K562 (cell line): ENCODE results near the gene SERTAD3. TPM values are rescaled to one million over a fixed set of nuclear protein-coding genes. Genes with fewer than 3 reads are reported as not detected.

ENCODE experiments used
- ATAC-seq: fragments of 200-7000 bp; cut with Tn5 transposase; 3 replicates; pipeline ENCODE4 v1.9.1; 2020; ENCODE audit warnings: moderate library complexity
- BruUV-seq: library from RNA; stranded (reverse); fragments of 400-500 nt; replicated peaks from 2 replicates; lab custom pipeline; 2021; lab: Mats Ljungman, UMichigan
- CTCF ChIA-PET: fragments of 300-600 bp; formaldehyde crosslinking; extraction: SDS; loops from one replicate; lab custom pipeline; 2021; ENCODE audit warnings: low intra/inter-chr PET ratio; lab: Yijun Ruan, JAX
- POLR2A ChIA-PET: fragments of 300-600, 350-650 bp; sonication (Branson Sonifier 250); formaldehyde crosslinking; extraction: SDS; loops from one replicate; lab custom pipeline; 2021; ENCODE audit warnings: antibody characterized with exemption, inconsistent platforms; lab: Yijun Ruan, JAX
- DNase-seq, 4 experiments: peaks; one replicate each; pipeline versions ENCODE4 v3.0.0 to v3.0.0-alpha.2; 2011 to 2018; ENCODE audit warnings: low spot score in 3 of 4, mixed read lengths in 3 of 4; ENCODE audit errors: extremely low read depth in 1 of 4
- FAIRE-seq: peaks from 2 replicates; lab custom pipeline; 2011; peaks lifted over from hg19 to GRCh38; lab: Jason Lieb, UNC
- H2AFZ ChIP-seq: 2 replicates; pipeline ENCODE4 v1.6.0; 2011; ENCODE audit warnings: low read depth, low read length, control low read depth, inconsistent platforms
- H3K27ac ChIP-seq: fragments of 200-600 bp; 3 replicates; pipeline ENCODE4 v1.8.0; 2011; ENCODE audit warnings: low read depth, mild to moderate bottlenecking, control low read depth, inconsistent platforms, low read length, moderate library complexity, mixed read lengths; ENCODE audit errors: extremely low read depth
- H3K27me3 ChIP-seq, 2 experiments: fragments of 300-600 bp in 1 of 2; 2 replicates in 1 of 2; 3 replicates in 1 of 2; pipeline versions ENCODE4 v1.6.0 to v1.8.0; 2011; ENCODE audit warnings: inconsistent platforms in 2 of 2, low read length in 2 of 2, mild to moderate bottlenecking in 1 of 2, mixed read lengths in 1 of 2, moderate library complexity in 1 of 2; ENCODE audit not compliant: control insufficient read depth in 2 of 2, insufficient read depth in 2 of 2
- H3K36me3 ChIP-seq: fragments of 300-600 bp; 3 replicates; pipeline ENCODE4 v1.8.0; 2011; ENCODE audit warnings: mild to moderate bottlenecking, low read length, inconsistent platforms; ENCODE audit not compliant: control insufficient read depth, insufficient read depth
- H3K4me1 ChIP-seq, 2 experiments: fragments of 200-600 bp in 1 of 2; replicated peaks in 1 of 2; 2 replicates in 1 of 2; 3 replicates in 1 of 2; pipeline versions ENCODE4 v1.5.1 to v1.8.0; 2011; ENCODE audit warnings: inconsistent platforms in 2 of 2, low read length in 2 of 2, mild to moderate bottlenecking in 1 of 2, mixed read lengths in 1 of 2, moderate library complexity in 1 of 2; ENCODE audit not compliant: control insufficient read depth in 2 of 2, insufficient read depth in 2 of 2
- H3K4me2 ChIP-seq: 2 replicates; pipeline ENCODE4 v1.6.1; 2011; ENCODE audit warnings: low read length, control low read depth, inconsistent platforms, mixed read lengths; ENCODE audit not compliant: insufficient read depth
- H3K4me3 ChIP-seq: fragments of 200-600 bp; sonication (generic), shearing (Covaris generic); 2 replicates; pipeline ENCODE4 v1.5.1; 2016; ENCODE audit warnings: control low read depth, inconsistent platforms
- H3K79me2 ChIP-seq: fragments of 200-600 bp; 3 replicates; pipeline ENCODE4 v1.8.0; 2011; ENCODE audit warnings: low read length, inconsistent platforms; ENCODE audit not compliant: control insufficient read depth, insufficient read depth
- H3K9ac ChIP-seq, 2 experiments: 2 replicates each; pipeline versions ENCODE4 v1.6.0 to v1.6.1; 2011; ENCODE audit warnings: low read depth in 2 of 2, low read length in 2 of 2, control low read depth in 1 of 2, inconsistent platforms in 1 of 2, mild to moderate bottlenecking in 1 of 2, mixed read lengths in 1 of 2; ENCODE audit not compliant: insufficient read depth in 1 of 2
- H3K9me1 ChIP-seq: one replicate; pipeline ENCODE4 v1.6.0; 2011; ENCODE audit warnings: inconsistent platforms, mild to moderate bottlenecking, low read length, moderate library complexity; ENCODE audit not compliant: control insufficient read depth, insufficient read depth
- H3K9me3 ChIP-seq: replicated peaks from 2 replicates; pipeline ENCODE4 v1.5.1; 2011; ENCODE audit warnings: low read depth, low read length, inconsistent platforms; ENCODE audit not compliant: control insufficient read depth, insufficient read depth
- H4K20me1 ChIP-seq: replicated peaks from 2 replicates; pipeline ENCODE4 v1.6.1; 2011; ENCODE audit warnings: low read length, inconsistent platforms, mixed read lengths; ENCODE audit not compliant: control insufficient read depth, insufficient read depth
- CBX3 ChIP-seq, 2 experiments: IDR thresholded peaks; 1 replicate in 1 of 2; 2 replicates in 1 of 2; pipeline ENCODE4 v1.6.1; 2012; ENCODE audit warnings: inconsistent platforms in 2 of 2, low read length in 2 of 2, borderline replicate concordance in 1 of 2, control low read depth in 1 of 2
- EWSR1 ChIP-seq: fragments of 450-650 bp; IDR thresholded peaks from 2 replicates; pipeline ENCODE4 v1.6.1; 2018; ENCODE audit warnings: borderline replicate concordance, mild to moderate bottlenecking, low read depth, moderate library complexity; ENCODE audit not compliant: partially characterized antibody
- KDM5B ChIP-seq: fragments of 200-600 bp; sonication (generic); IDR thresholded peaks from 2 replicates; pipeline ENCODE4 v1.6.1; 2012; ENCODE audit warnings: low read depth, mild to moderate bottlenecking, moderate library complexity, low read length, control low read depth, inconsistent platforms; ENCODE audit not compliant: insufficient replicate concordance
- LCOR ChIP-seq: sonication (generic); formaldehyde crosslinking; IDR thresholded peaks from 2 replicates; pipeline ENCODE4 v1.8.0; 2022; ENCODE audit warnings: mild to moderate bottlenecking, missing genetic modification reagents
- MEF2A ChIP-seq: IDR thresholded peaks from 2 replicates; pipeline ENCODE4 v1.6.1; 2011; ENCODE audit warnings: low read depth, mild to moderate bottlenecking, low read length, moderate library complexity; ENCODE audit not compliant: control insufficient read depth
- PHB ChIP-seq: fragments of 250-450 bp; sonication (Bioruptor Pico); IDR thresholded peaks from 2 replicates; pipeline ENCODE4 v1.5.0; 2021
- TAF1 ChIP-seq: IDR thresholded peaks from 2 replicates; pipeline ENCODE4 v1.6.1; 2011; ENCODE audit warnings: mild to moderate bottlenecking, low read length, moderate library complexity; ENCODE audit not compliant: insufficient read depth, control insufficient read depth, severe bottlenecking; ENCODE audit errors: extremely low read depth
- TAF15 ChIP-seq: fragments of 200-400 bp; formaldehyde crosslinking; IDR thresholded peaks from 2 replicates; pipeline ENCODE4 v1.6.1; 2017; ENCODE audit warnings: mild to moderate bottlenecking, low read depth, low read length, moderate library complexity
- WGBS: fragments of 100-300 bp; shearing (Covaris generic); methylation state at CpG from one replicate; pipeline ENCODE4 v1.1.6; 2016; ENCODE audit warnings: low coverage, mixed read lengths; ENCODE audit not compliant: insufficient coverage; ENCODE audit errors: missing lambda C conversion rate; 5-methylcytosine and 5-hydroxymethylcytosine counted together
- in situ Hi-C: fragments of 300-500 bp; cut with MboI; formaldehyde crosslinking; loops from 4 replicates; pipeline ENCODE4 v1.15.0; 2018; ENCODE audit warnings: inconsistent platforms, mixed read lengths
- intact Hi-C: fragments of 100-400 bp; cut with micrococcal nuclease; formaldehyde crosslinking; loops from 2 replicates; pipeline ENCODE4 v1.14.2; 2022
- polyA plus RNA-seq, 8 experiments: library from polyadenylated mRNA; depleted of rRNA in 4 of 8; stranded (reverse) in 5 of 8; unstranded in 3 of 8; fragments of >200 nt; fragmentation: Nextera tagmentation in 2 of 8; fragmentation: Illumina TruSeq in 1 of 8; extraction: Ambion mirVana in 2 of 8; extraction: Trizol in 1 of 8; gene quantifications; 2 replicates each; pipeline versions ENCODE4 v1.2.1 to v1.2.3, GENCODE V29; 2011 to 2014; ENCODE audit warnings: inconsistent platforms in 1 of 8, missing spikeins in 1 of 8
- total RNA-seq, 7 experiments: library from RNA; depleted of rRNA in 6 of 7; stranded (reverse); fragments of >200 nt in 6 of 7; fragmentation: Illumina TruSeq in 2 of 7; extraction: Trizol in 2 of 7; gene quantifications; 2 replicates each; pipeline versions ENCODE4 v1.2.1 to v1.2.3, GENCODE V29; 2011 to 2021; ENCODE audit warnings: low replicate concordance in 1 of 7
- TF ChIP-seq, protein P1 (sequence below), 2 experiments: fragments of 450-650 bp; IDR thresholded peaks; 2 replicates each; pipeline ENCODE4 v1.6.1; 2016; ENCODE audit warnings: mild to moderate bottlenecking in 2 of 2, borderline replicate concordance in 1 of 2, low read depth in 1 of 2, moderate library complexity in 1 of 2
- TF ChIP-seq, protein P2 (sequence below): IDR thresholded peaks from 2 replicates; pipeline ENCODE4 v1.6.1; 2011; ENCODE audit warnings: borderline replicate concordance, low read depth, mild to moderate bottlenecking, moderate library complexity, low read length; ENCODE audit not compliant: insufficient read depth, poor library complexity, severe bottlenecking

SERTAD3 gene
- total and polyA plus RNA-seq, 9 of the 15 experiments (the other 6 are each of a cell fraction or from before 2014, with no cell fraction given) = 5.4 to 28.9 (median 17.5) TPM

DNA sequence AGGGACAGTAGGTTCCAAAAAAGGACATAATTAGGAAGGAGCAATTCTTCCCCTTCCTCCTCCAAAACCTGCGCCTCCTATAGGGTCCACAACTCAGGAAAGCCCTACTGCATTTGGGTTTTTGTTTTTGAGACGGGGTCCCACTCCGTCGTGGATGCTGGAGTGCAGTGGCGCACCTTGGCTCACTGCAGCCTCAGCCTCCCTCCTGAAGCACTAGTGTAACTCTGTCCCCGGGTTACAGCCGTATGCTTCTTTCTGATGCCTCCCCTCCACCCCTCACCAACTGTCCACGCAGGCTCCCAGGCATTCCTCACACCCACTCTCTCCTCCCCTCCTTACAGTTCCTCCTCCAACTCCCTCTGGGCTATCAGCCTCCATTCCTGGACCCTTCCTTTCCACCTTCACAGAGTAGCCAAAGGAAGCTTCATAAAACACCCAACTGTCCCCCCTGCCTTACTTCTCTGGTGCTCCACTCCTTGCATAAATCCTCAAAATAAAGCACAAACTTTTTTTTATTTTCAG is 2.2 kb upstream of the SERTAD3 start:
- DNase-seq = peak in 1 of 4 experiments; percentile 30
- peaks cover 27% of the 10 kb centered on the region for H3K79me2 ChIP-seq
- in situ Hi-C loops = no loop called here
- H3K9me3 ChIP-seq = no peaks in the 10 kb centered on the region
- peak overlapping the region; percentile 70 to 77; a peak in 3 of 4 replicates for H3K9ac ChIP-seq
- 43% methylated on average over 8 of the region's 8 CpGs for WGBS
- intact Hi-C loops = no loop called here
- H4K20me1 ChIP-seq = peaks cover 16% of the 10 kb centered on the region
- ATAC-seq = no peak
- BruUV-seq = no TSS peak
- no peaks in the 10 kb centered on the region for H3K27me3 ChIP-seq
- FAIRE-seq = no peak
- peak overlapping the region; percentile 95 for H3K27ac ChIP-seq
- no peak overlapping the region for H2AFZ ChIP-seq
- CTCF ChIA-PET = no interaction called here
- POLR2A ChIA-PET = interaction anchor here (0.7 to 3.1 kb wide), 9 partner anchors 9 to 156 kb away, joined by 3 to 27 read pairs (median 5); partner anchors contain the start of gene BLVRB
- peaks cover 47% of the 10 kb centered on the region for H3K36me3 ChIP-seq
- H3K4me3 ChIP-seq = no peak overlapping the region
- H3K4me2 ChIP-seq = peak overlapping the region; percentile 70
- H3K4me1 ChIP-seq = peaks cover 23 to 29% of the 10 kb centered on the region in 2 experiments
- H3K9me1 ChIP-seq = no peaks in the 10 kb centered on the region
- TF ChIP-seq LCOR (CRISPR knock-in tag) (no peak), TAF15 (no peak), MEF2A (no peak), KDM5B (no peak), TAF1 (no peak), CBX3 (IDR thresholded peaks at IDR 0.05; ENCODE audit: borderline replicate concordance in 1 of 2, low read length in 2 of 2) (no peak), PHB (CRISPR knock-in tag) (peak; percentile 80; the same call in 1 of the 2 replicates), EWSR1 (no peak)
- TF ChIP-seq, protein P1, sequence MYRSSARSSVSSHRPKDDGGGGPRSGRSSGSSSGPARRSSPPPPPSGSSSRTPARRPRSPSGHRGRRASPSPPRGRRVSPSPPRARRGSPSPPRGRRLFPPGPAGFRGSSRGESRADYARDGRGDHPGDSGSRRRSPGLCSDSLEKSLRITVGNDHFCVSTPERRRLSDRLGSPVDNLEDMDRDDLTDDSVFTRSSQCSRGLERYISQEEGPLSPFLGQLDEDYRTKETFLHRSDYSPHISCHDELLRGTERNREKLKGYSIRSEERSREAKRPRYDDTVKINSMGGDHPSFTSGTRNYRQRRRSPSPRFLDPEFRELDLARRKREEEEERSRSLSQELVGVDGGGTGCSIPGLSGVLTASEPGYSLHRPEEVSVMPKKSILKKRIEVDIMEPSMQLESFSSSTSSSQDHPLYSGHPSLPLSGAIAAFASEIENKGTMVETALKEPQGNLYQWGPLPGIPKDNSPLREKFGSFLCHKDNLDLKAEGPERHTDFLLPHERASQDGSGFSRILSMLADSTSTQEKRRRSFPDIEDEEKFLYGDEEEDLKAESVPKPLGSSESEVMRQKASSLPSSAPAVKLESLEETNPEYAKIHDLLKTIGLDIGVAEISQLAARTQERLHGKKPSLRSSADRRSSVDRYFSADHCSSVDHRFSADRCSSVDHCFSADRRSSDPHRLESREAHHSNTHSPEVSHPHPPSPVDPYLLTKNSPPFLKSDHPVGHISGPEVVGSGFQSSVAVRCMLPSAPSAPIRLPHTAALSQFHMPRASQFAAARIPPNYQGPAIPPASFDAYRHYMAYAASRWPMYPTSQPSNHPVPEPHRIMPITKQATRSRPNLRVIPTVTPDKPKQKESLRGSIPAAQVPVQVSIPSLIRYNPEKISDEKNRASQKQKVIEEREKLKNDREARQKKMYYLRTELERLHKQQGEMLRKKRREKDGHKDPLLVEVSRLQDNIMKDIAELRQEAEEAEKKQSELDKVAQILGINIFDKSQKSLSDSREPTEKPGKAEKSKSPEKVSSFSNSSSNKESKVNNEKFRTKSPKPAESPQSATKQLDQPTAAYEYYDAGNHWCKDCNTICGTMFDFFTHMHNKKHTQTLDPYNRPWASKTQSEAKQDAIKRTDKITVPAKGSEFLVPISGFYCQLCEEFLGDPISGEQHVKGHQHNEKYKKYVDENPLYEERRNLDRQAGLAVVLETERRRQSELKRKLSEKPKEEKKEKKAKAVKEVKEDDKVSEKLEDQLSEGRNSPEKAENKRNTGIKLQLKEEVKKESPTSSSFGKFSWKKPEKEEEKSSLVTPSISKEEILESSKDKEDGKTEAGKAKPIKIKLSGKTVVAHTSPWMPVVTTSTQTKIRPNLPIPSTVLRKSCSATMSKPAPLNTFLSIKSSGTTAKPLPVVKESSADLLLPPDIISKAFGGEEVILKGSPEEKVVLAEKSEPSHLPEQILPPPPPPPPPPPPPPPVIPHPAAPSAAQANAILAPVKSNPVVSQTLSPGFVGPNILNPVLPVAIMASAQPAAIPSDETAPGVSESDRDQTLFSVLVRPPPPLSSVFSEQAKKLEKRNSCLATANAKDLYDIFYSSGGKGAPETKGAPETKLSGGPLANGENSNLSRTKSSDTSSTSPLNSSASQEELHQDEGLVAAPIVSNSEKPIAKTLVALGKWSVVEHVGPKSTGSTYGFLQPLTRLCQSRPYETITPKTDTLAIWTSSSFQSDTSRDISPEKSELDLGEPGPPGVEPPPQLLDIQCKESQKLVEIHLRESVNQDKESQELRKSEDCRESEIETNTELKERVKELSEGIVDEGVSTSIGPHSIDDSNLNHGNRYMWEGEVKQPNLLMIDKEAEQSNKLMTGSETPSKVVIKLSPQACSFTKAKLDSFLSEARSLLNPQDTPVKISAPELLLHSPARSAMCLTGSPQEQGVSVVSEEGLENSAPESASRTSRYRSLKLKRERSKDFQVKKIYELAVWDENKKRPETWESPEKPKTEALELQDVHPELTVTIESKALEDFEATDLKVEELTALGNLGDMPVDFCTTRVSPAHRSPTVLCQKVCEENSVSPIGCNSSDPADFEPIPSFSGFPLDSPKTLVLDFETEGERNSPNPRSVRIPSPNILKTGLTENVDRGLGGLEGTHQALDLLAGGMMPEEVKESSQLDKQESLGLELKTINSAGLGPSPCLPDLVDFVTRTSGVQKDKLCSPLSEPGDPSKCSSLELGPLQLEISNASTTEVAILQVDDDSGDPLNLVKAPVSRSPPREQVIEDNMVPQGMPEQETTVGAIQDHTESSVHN (IDR thresholded peaks at IDR 0.05; ENCODE audit: borderline replicate concordance in 1 of 2, low read depth in 1 of 2) = 0 out of 4 replicates have a peak, but pooled peaks of 1 of the 2 experiments have one; percentile 6
- TF ChIP-seq, protein P2, sequence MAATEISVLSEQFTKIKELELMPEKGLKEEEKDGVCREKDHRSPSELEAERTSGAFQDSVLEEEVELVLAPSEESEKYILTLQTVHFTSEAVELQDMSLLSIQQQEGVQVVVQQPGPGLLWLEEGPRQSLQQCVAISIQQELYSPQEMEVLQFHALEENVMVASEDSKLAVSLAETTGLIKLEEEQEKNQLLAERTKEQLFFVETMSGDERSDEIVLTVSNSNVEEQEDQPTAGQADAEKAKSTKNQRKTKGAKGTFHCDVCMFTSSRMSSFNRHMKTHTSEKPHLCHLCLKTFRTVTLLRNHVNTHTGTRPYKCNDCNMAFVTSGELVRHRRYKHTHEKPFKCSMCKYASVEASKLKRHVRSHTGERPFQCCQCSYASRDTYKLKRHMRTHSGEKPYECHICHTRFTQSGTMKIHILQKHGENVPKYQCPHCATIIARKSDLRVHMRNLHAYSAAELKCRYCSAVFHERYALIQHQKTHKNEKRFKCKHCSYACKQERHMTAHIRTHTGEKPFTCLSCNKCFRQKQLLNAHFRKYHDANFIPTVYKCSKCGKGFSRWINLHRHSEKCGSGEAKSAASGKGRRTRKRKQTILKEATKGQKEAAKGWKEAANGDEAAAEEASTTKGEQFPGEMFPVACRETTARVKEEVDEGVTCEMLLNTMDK = no peak
